A673 (cell line): ENCODE results near the gene METRNL. TPM values are rescaled to one million over a fixed set of nuclear protein-coding genes. Genes with fewer than 3 reads are reported as not detected.

Source experiments
- BruUV-seq: library from RNA; stranded (reverse); fragments of 400-500 nt; replicated peaks from 2 replicates; lab custom pipeline; 2021; lab: Mats Ljungman, UMichigan
- CTCF ChIA-PET: fragments of 300-600 bp; sonication (Branson Sonifier 250); formaldehyde crosslinking; loops from one replicate; lab custom pipeline; 2022; ENCODE audit warnings: antibody characterized with exemption; lab: Charles Lee
- POLR2A ChIA-PET: fragments of 300-600 bp; sonication (Branson Sonifier 250); formaldehyde crosslinking; loops from one replicate; lab custom pipeline; 2022; ENCODE audit warnings: antibody characterized with exemption; ENCODE audit not compliant: low non-redundant PET; lab: Charles Lee
- DNase-seq: peaks from one replicate; pipeline ENCODE4 v3.0.0-alpha.2; 2015; ENCODE audit warnings: low spot score
- H3K27ac ChIP-seq: fragments of 200-600 bp; sonication (generic); 2 replicates; pipeline ENCODE4 v1.5.1; 2016; ENCODE audit warnings: mixed run types, low read depth, mild to moderate bottlenecking, mixed read lengths, antibody characterized with exemption, low read length; ENCODE audit not compliant: poor library complexity, severe bottlenecking
- H3K27me3 ChIP-seq: fragments of 200-600 bp; sonication (generic); replicated peaks from 2 replicates; pipeline ENCODE4 v1.6.1; 2017; ENCODE audit warnings: mixed run types, low read depth, mild to moderate bottlenecking, mixed read lengths, antibody characterized with exemption, low read length; ENCODE audit not compliant: insufficient read depth, poor library complexity
- H3K36me3 ChIP-seq: fragments of 200-600 bp; sonication (generic); 2 replicates; pipeline ENCODE4 v1.6.1; 2016; ENCODE audit warnings: mixed run types, mild to moderate bottlenecking, mixed read lengths, antibody characterized with exemption, low read length; ENCODE audit not compliant: insufficient read depth, poor library complexity, severe bottlenecking
- H3K4me1 ChIP-seq: fragments of 200-600 bp; sonication (generic); 2 replicates; pipeline ENCODE4 v1.6.1; 2017; ENCODE audit warnings: mixed run types, mild to moderate bottlenecking, mixed read lengths, antibody characterized with exemption, low read length; ENCODE audit not compliant: insufficient read depth, poor library complexity, severe bottlenecking
- H3K4me3 ChIP-seq: fragments of 200-600 bp; sonication (generic); 2 replicates; pipeline ENCODE4 v1.5.1; 2016; ENCODE audit warnings: low read depth, mixed run types, mild to moderate bottlenecking, mixed read lengths, low read length; ENCODE audit not compliant: poor library complexity, severe bottlenecking
- H3K9me3 ChIP-seq: fragments of 200-600 bp; sonication (generic); 2 replicates; pipeline ENCODE4 v1.6.1; 2016; ENCODE audit warnings: mixed run types, low read depth, mild to moderate bottlenecking, mixed read lengths, antibody characterized with exemption, low read length; ENCODE audit not compliant: poor library complexity, severe bottlenecking
- CTCF ChIP-seq: fragments of 300-800, 200-600 bp; sonication (generic); conservative IDR thresholded peaks from 2 replicates; pipeline ENCODE4 v1.5.1; 2017; ENCODE audit warnings: low read depth, mild to moderate bottlenecking, antibody characterized with exemption, low read length, moderate library complexity, mixed read lengths
- EZH2 ChIP-seq: fragments of 200-600 bp; sonication (generic); IDR thresholded peaks from 2 replicates; pipeline ENCODE4 v1.6.1; 2017; ENCODE audit warnings: borderline replicate concordance, low read depth, mild to moderate bottlenecking, mixed read lengths, antibody characterized with exemption, low read length; ENCODE audit not compliant: poor library complexity, severe bottlenecking
- intact Hi-C: fragments of 100-400 bp; cut with micrococcal nuclease; formaldehyde crosslinking; loops from one replicate; pipeline ENCODE4 v1.10.0; 2022; ENCODE audit not compliant: unreplicated experiment
- total RNA-seq: library from RNA; stranded (reverse); gene quantifications from 2 replicates; pipeline ENCODE4 v1.2.3, GENCODE V29; 2021

METRNL gene
- total RNA-seq, 1 experiment from 2014 or later: 16.5 TPM

- Histone ChIP-seq H3K9me3 (no peaks in the 10 kb centered on the region), H3K4me1 (peaks cover 9% of the 10 kb centered on the region), H3K27ac (no peak overlapping the region), H3K36me3 (no peaks in the 10 kb centered on the region), H3K27me3 (no peaks in the 10 kb centered on the region), H3K4me3 (no peak overlapping the region)
- CTCF ChIA-PET: no interaction called here
- no peak for TF ChIP-seq CTCF
- TF ChIP-seq EZH2: no peak
- intact Hi-C loops: no loop called here
- no TSS peak for BruUV-seq
- DNase-seq: no peak
- POLR2A ChIA-PET: no interaction called here
These were observed 35.8 kb downstream of the METRNL start for GRCh38 chr17:83115202-83115651.

DNA sequence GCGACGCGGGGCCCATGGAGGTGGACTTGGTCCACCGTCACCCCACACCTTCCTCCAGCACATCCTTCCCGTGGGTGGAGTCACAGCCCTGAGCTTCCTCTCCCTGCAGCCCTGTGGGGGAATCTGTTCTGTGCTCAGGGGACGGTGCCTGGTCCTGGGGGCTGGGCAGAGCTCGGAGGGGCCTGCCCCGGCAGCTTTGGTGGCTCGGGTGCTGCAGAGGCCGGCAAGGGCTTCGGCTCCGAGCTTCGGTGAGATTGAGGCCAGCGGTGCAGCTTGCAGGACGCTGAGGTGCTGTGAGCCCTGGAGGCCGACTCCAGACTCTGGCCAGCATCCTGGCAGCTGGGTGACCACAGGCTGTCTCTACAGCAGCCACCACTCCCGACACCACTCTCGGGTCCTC, 36.4 kb downstream of the METRNL start:
- intact Hi-C loops: no loop called here
- ChIA-PET POLR2A (no interaction called here), CTCF (no interaction called here)
- TF ChIP-seq EZH2 (no peak), CTCF (no peak)
- Histone ChIP-seq H3K4me3 (no peak overlapping the region), H3K27ac (no peak overlapping the region), H3K9me3 (no peaks in the 10 kb centered on the region), H3K36me3 (no peaks in the 10 kb centered on the region), H3K27me3 (no peaks in the 10 kb centered on the region), H3K4me1 (peaks cover 3% of the 10 kb centered on the region)
- BruUV-seq: no TSS peak
- DNase-seq: no peak

DNA sequence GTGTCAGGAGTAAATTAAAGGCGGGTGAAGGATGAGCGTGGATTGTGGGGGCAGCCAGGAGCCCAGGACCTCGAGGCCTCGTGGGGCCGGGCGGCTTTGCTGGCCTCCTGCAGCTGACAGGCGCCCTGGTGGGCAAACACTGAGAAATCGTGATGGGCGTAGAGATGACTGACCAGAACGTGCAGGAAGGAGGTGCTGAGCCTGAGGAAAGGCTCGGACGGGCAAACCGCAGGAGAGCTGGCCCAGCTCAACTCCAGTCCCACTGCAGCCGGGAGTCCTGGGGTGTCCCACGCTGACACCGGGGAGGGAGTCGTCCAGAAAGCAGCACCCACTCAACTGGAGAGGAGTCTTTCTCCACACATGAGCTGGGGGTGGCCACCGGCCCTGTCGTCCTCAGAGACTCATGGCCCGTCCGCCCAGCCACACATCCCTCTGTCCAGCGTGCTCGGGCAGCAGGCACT, 36.9 kb downstream of the METRNL start:
- ChIA-PET POLR2A (no interaction called here), CTCF (no interaction called here)
- no peaks in the 10 kb centered on the region for H3K4me1 ChIP-seq
- no peak overlapping the region for H3K4me3 ChIP-seq
- no peaks in the 10 kb centered on the region for H3K36me3 ChIP-seq
- H3K27me3 ChIP-seq: peaks cover under 1% of the 10 kb centered on the region
- H3K9me3 ChIP-seq: no peaks in the 10 kb centered on the region
- BruUV-seq: no TSS peak
- DNase-seq: no peak
- H3K27ac ChIP-seq: no peak overlapping the region
- intact Hi-C loops: no loop called here
- TF ChIP-seq EZH2 (no peak), CTCF (no peak)
